Measurements from ENCODE around the gene SLC12A5. TPM values are rescaled to one million over a fixed set of nuclear protein-coding genes. Genes with fewer than 3 reads are reported as not detected.
"Not testable (repeated sequence)": the region's sequence is repeated elsewhere in the genome, so short reads cannot be mapped to it uniquely, and the experiment has no call there.

The SLC12A5 gene
- total RNA-seq, 1 experiment from 2014 or later: not detected

- H3K9me3 ChIP-seq (replicated peaks): no peaks in the 10 kb centered on the region
- peak within 1 kb of the TSS; percentile 95 for H3K27ac ChIP-seq
- no peaks in the 10 kb centered on the region; the same call in 1 of the 2 replicates for H3K27me3 ChIP-seq (replicated peaks)
- DNase-seq (ENCODE audit: low read depth in 1 of 2, low spot score in 2 of 2): peak; percentile 95 to 98
- peak within 1 kb of the TSS; percentile 88 for H3K4me3 ChIP-seq
- H3K4me1 ChIP-seq (replicated peaks): peaks cover 16% of the 10 kb centered on the region
- peaks cover 8% of the 10 kb centered on the region for H3K36me3 ChIP-seq
Measured at GRCh38 chr20:46089417-46090388, 60.7 kb downstream of the SLC12A5 start, which contains the start of gene NCOA5. TSS of gene NCOA5 (minus strand) at chr20:46089962. CDS start at chr20:46079424, 10,538 bp downstream.

DNA sequence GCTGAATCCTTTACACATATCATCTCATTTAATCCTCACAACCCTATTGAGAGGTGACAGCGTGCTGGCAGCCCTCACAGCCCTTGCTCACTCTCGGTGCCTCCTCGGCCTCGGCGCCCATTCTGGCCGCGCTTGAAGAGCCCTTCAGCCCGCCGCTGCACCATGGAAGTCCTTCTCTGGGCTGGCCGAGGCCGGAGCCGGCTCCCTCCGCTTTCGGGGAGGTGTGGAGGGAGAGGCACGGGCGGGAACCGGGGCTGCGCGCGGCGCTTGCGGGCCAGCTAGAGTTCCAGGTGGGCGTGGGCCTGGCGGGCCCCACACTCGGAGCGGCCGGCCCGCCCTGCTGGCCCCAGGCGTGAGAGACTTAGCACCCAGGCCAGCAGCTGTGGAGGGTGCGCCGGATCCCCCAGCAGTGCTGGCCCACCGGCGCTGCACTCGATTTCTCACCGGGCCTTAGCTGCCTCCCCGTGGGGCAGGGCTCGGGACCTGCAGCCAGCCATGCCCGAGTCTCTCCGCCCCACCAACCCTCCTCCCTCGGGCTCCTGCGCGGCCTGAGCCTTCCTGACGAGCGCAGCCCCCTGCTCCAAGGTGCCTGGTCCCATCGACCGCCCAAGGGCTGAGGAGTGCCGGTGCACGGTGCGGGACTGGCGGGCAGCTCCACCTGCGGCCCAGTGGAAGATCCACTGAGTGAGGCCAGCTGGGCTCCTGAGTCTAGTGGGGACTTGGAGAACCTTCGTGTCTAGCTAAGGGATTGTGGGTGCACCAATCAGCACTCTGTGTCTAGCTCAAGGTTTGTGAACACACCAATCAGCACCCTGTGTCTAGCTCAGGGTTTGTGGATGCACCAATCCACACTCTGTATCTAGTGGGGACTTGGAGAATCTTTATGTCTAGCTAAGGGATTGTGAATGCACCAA is 62.9 kb downstream of the SLC12A5 start:
- not testable (repeated sequence) for H3K4me1 ChIP-seq (replicated peaks); H3K9me3 ChIP-seq (replicated peaks); DNase-seq (ENCODE audit: low read depth in 1 of 2, low spot score in 2 of 2); H3K27ac ChIP-seq; H3K27me3 ChIP-seq (replicated peaks); H3K4me3 ChIP-seq; H3K36me3 ChIP-seq

DNA sequence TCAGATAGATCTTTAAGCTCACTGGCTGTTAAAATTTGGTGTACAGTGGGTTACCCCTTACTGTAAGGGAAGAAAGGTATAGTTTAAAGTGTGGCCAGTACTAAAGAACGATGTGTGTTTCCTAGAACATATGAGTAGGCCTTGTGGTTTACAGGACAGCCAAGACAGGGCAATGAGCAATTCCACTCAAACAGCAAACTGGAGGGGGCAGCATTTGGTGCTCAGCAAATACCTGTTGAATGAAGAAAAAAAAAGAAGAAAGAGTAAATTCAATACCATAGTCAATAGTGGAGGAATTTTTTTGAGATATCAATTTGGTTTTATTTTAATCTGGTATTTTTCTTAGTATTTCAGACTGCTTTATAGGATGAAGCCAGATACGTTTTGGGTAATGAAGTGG is 64.5 kb downstream of the SLC12A5 start:
- no peak overlapping the region for H3K27ac ChIP-seq
- DNase-seq (ENCODE audit: low read depth in 1 of 2, low spot score in 2 of 2): no peak
- H3K36me3 ChIP-seq: peaks cover 8% of the 10 kb centered on the region
- H3K4me1 ChIP-seq (replicated peaks): peaks cover 1% of the 10 kb centered on the region
- H3K4me3 ChIP-seq: no peak overlapping the region
- no peaks in the 10 kb centered on the region for H3K9me3 ChIP-seq (replicated peaks)
- peaks cover 20% of the 10 kb centered on the region for H3K27me3 ChIP-seq (replicated peaks)

- Histone ChIP-seq H3K9me3 (replicated peaks) (no peaks in the 10 kb centered on the region), H3K27ac (no peak overlapping the region)
Measured at GRCh38 chr20:46099491-46100287, 70.7 kb downstream of the SLC12A5 start.

DNA sequence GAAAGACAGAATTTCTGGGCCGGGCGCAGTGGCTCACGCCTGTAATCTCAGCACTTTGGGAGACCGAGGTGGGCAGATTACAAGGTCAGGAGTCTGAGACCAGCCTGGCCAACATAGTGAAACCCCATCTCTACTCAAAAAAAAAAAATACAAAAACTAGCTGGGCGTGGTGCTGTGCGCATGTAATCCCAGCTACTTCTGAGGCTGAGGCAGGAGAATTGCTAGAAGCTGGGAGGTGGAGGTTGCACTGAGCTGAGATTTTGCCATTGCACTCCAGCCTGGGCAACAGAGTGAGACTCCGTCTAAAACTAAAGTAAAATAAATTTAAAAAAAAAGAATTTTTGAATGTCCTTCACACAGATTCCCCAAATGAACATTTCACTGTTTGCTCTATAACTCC is 71.4 kb downstream of the SLC12A5 start:
- not testable (repeated sequence) for DNase-seq (ENCODE audit: low read depth in 1 of 2, low spot score in 2 of 2); H3K4me3 ChIP-seq; H3K9me3 ChIP-seq (replicated peaks); H3K27ac ChIP-seq; H3K4me1 ChIP-seq (replicated peaks); H3K36me3 ChIP-seq
- H3K27me3 ChIP-seq (replicated peaks): peaks cover 54% of the 10 kb centered on the region

More at GRCh38 chr20:46099491-46100287, 70.7 kb downstream of the SLC12A5 start:
- Histone ChIP-seq H3K36me3 (no peaks in the 10 kb centered on the region), H3K4me3 (no peak overlapping the region), H3K4me1 (replicated peaks) (no peaks in the 10 kb centered on the region), H3K27me3 (replicated peaks) (peaks cover 53% of the 10 kb centered on the region)
- no peak for DNase-seq (ENCODE audit: low read depth in 1 of 2, low spot score in 2 of 2)

DNA sequence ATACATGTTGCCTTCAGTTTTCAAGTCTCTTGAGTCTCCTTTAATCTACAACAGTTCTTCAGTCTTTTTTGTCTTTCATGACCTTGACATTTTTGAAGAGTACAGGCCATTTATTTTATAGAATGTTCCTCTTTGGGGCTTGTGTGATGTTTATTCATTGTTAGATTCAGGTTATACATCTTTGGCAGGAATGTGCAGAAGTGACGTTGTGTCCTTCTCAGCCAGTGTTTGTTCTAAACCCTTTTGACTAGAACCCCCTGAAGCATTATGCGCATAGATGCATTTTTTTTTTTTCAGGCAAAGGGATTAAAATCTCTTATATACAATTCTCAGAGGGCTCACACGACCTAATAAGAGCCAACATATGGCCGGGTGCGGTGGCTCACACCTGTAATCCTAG is 72.0 kb downstream of the SLC12A5 start:
- Histone ChIP-seq H3K4me1 (replicated peaks) (no peaks in the 10 kb centered on the region), H3K27ac (no peak overlapping the region), H3K9me3 (replicated peaks) (no peaks in the 10 kb centered on the region), H3K4me3 (no peak overlapping the region), H3K27me3 (replicated peaks) (peaks cover 59% of the 10 kb centered on the region), H3K36me3 (no peaks in the 10 kb centered on the region)
- DNase-seq (ENCODE audit: low read depth in 1 of 2, low spot score in 2 of 2): no peak

DNA sequence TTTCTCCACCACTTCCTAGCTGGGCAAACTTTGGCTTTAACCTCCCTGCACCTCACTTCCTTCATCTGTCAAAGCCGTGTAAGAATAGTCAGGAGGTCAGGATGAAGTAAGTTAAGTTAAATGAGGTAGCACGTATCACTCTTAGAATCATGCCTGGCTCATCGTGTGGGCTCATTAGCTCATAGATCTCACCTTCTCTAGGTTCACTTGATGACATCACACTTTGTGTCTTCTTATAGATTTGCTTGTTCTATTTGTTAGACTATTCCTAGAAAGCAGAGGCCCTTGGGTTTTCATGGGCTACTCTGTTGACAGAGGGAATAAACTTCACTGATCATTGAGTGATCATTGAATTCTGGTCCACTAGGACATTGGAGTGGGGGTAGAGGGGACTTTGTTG is 72.9 kb downstream of the SLC12A5 start:
- Histone ChIP-seq H3K4me1 (replicated peaks) (no peaks in the 10 kb centered on the region), H3K27ac (no peak overlapping the region), H3K36me3 (no peaks in the 10 kb centered on the region), H3K9me3 (replicated peaks) (no peaks in the 10 kb centered on the region), H3K27me3 (replicated peaks) (peaks cover 57% of the 10 kb centered on the region), H3K4me3 (no peak overlapping the region)
- DNase-seq (ENCODE audit: low read depth in 1 of 2, low spot score in 2 of 2): no peak

GRCh38 chr20:46102940-46103339 is 73.9 kb downstream of the SLC12A5 start:
- H3K36me3 ChIP-seq: no peaks in the 10 kb centered on the region
- H3K4me1 ChIP-seq (replicated peaks): no peaks in the 10 kb centered on the region
- peaks cover 48% of the 10 kb centered on the region for H3K27me3 ChIP-seq (replicated peaks)
- no peak overlapping the region for H3K4me3 ChIP-seq
- no peak overlapping the region for H3K27ac ChIP-seq
- no peaks in the 10 kb centered on the region for H3K9me3 ChIP-seq (replicated peaks)
- DNase-seq (ENCODE audit: low read depth in 1 of 2, low spot score in 2 of 2): no peak

GRCh38 chr20:46104262-46104661 is 75.2 kb downstream of the SLC12A5 start:
- Histone ChIP-seq H3K4me3 (no peak overlapping the region), H3K36me3 (no peaks in the 10 kb centered on the region), H3K27me3 (replicated peaks) (peaks cover 38% of the 10 kb centered on the region), H3K27ac (no peak overlapping the region), H3K9me3 (replicated peaks) (no peaks in the 10 kb centered on the region), H3K4me1 (replicated peaks) (no peaks in the 10 kb centered on the region)
- no peak for DNase-seq (ENCODE audit: low read depth in 1 of 2, low spot score in 2 of 2)

DNA sequence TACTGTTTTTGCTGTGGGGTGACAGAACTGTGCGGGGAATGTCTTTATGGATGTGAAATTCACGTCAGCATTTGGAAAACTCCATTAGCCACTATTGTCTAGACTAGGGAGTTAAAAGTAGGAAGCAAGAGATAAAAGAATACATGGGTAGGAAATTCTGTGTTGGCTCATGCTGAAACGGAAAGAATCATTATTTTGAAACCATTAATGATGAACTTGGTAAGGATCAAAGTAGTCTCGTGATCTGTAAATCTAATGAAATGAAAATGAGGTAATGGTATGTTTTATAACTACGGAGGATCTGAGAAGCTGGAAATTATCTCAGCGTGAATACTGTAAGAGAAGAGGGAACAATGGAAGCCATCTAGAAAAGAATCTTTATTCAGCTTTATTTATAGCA is 78.0 kb downstream of the SLC12A5 start:
- H3K27me3 ChIP-seq (replicated peaks): peaks cover 38% of the 10 kb centered on the region
- DNase-seq (ENCODE audit: low read depth in 1 of 2, low spot score in 2 of 2): no peak
- H3K4me1 ChIP-seq (replicated peaks): no peaks in the 10 kb centered on the region
- H3K27ac ChIP-seq: no peak overlapping the region
- H3K36me3 ChIP-seq: no peaks in the 10 kb centered on the region
- H3K9me3 ChIP-seq (replicated peaks): no peaks in the 10 kb centered on the region
- no peak overlapping the region for H3K4me3 ChIP-seq

GRCh38 chr20:46108435-46108841 is 79.4 kb downstream of the SLC12A5 start:
- Histone ChIP-seq H3K9me3 (replicated peaks) (no peaks in the 10 kb centered on the region), H3K4me1 (replicated peaks) (no peaks in the 10 kb centered on the region), H3K27me3 (replicated peaks) (peaks cover 38% of the 10 kb centered on the region), H3K27ac (no peak overlapping the region), H3K36me3 (no peaks in the 10 kb centered on the region), H3K4me3 (no peak overlapping the region)
- no peak for DNase-seq (ENCODE audit: low read depth in 1 of 2, low spot score in 2 of 2)

DNA sequence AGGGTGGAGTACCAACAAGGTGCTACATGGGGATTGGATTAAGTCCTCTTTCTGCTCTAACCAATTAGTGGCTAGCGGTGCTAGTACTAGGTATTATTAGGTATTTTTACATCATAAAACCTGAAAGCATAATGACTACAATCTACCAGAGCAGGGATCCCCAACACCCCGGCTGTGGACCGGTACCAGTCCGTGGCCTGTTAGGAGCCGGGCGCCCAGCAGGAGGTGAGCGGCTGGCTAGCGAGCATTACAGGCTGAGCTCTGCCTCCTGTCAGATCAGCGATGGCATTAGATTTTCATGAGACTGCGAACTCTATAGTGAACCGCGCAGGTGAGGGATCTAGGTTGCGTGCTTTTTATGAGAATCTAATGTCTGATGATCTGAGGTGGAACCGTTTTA is 80.0 kb downstream of the SLC12A5 start:
- Histone ChIP-seq H3K9me3 (replicated peaks) (no peaks in the 10 kb centered on the region), H3K4me3 (no peak overlapping the region), H3K36me3 (no peaks in the 10 kb centered on the region), H3K27ac (no peak overlapping the region), H3K4me1 (replicated peaks) (no peaks in the 10 kb centered on the region), H3K27me3 (replicated peaks) (peaks cover 36% of the 10 kb centered on the region)
- no peak for DNase-seq (ENCODE audit: low read depth in 1 of 2, low spot score in 2 of 2)
